Esophagus squamous epithelium (tissue), 4 donors: Measurements from ENCODE around the gene PPIA.

Experiments
- CTCF ChIP-seq, 6 experiments: fragments of 450-650 bp in 4 of 6; fragments of 200-600 bp in 2 of 6; sonication (generic) in 2 of 6; IDR thresholded peaks; one replicate each; pipeline ENCODE4 v1.5.1; 2016 to 2019; ENCODE audit warnings: antibody characterized with exemption in 6 of 6, mild to moderate bottlenecking in 4 of 6, moderate library complexity in 4 of 6
- POLR2A ChIP-seq, 4 donors: fragments of 450-650 bp; IDR thresholded peaks; one replicate each; pipeline ENCODE4 v1.6.1; 2017; ENCODE audit warnings: antibody characterized with exemption in 4 of 4, mild to moderate bottlenecking in 4 of 4, moderate library complexity in 3 of 4

DNA sequence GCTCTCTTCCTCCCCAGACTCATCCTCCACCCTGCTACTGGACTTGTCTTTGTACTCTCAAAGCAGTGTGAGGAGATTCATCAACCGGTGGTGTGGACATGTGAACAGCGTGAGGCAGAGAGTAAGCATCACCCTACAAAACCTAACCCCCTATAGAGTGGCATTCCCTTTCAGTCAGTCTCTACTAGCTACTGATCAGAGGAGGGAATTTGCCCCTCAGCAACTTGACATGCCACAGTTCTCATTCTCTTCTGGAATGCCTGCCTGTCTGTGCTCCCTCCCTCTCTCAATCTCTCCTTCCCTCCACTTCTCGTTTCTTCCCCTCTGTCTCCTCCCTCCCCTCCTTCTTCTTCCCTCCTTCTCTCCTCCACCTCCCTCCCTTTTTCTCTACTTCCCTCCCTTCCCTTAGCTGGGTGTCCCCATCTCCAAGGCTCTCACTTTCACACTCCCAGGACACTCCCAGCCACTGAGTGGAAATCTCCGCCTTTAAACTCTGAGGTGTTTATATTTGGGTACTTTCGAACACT, 26.8 kb downstream of the PPIA start:
- TF ChIP-seq CTCF (IDR thresholded peaks at IDR 0.05) (no peak), POLR2A (IDR thresholded peaks at IDR 0.05) (no peak)
